ENCODE results near the gene PPP1R16B. TPM values are rescaled to one million over a fixed set of nuclear protein-coding genes. Genes with fewer than 3 reads are reported as not detected.

Gene PPP1R16B
- total and polyA plus RNA-seq, 2 of the 8 experiments (the other 6 are each of a cell fraction or from before 2014, with no cell fraction given): 2.6 to 8.9 TPM

GRCh38 chr20:38787870-38788269 lies 17.6 kb upstream of the PPP1R16B start:
- Histone ChIP-seq H3K4me1 (replicated peaks in 1 of 4; ENCODE audit: control insufficient read depth in 3 of 4, insufficient read depth in 4 of 4, low read length in 3 of 4) (no peaks in the 10 kb centered on the region), H3K79me2 (ENCODE audit: control insufficient read depth in 1 of 2, insufficient read depth in 2 of 2, low read length in 2 of 2) (no peaks in the 10 kb centered on the region), H2AK5ac (ENCODE audit: low read depth, low read length) (no peak overlapping the region), H4K5ac (ENCODE audit: insufficient read length, low read depth, low read length) (no peak overlapping the region), H4K91ac (replicated peaks; ENCODE audit: insufficient read length, low read length) (no peak overlapping the region), H2BK5ac (ENCODE audit: low read depth, low read length) (no peak overlapping the region), H3K14ac (ENCODE audit: insufficient read length) (no peak overlapping the region), H2BK15ac (ENCODE audit: low read length) (peak overlapping the region; percentile 12; the same call in 1 of the 2 replicates), H4K20me1 (replicated peaks in 1 of 2; ENCODE audit: control insufficient read depth in 1 of 2, insufficient read depth in 2 of 2, low read length in 2 of 2) (no peaks in the 10 kb centered on the region), H3K23me2 (ENCODE audit: low read depth, low read length) (no peaks in the 10 kb centered on the region), H2AFZ (ENCODE audit: low read length) (no peak overlapping the region), H2BK20ac (ENCODE audit: low read length) (peak overlapping the region; percentile 77; the same call in 1 of the 2 replicates), H3K9ac (replicated peaks in 1 of 4; ENCODE audit: extremely low read depth in 1 of 4, low read depth in 3 of 4, low read length in 3 of 4) (no peak overlapping the region), H3K23ac (ENCODE audit: insufficient read length) (no peak overlapping the region), H3K9me3 (ENCODE audit: insufficient read depth in 2 of 2, low read depth in 1 of 2, low read length in 1 of 2) (no peaks in the 10 kb centered on the region), H3K27ac (ENCODE audit: low read depth, low read length) (no peak overlapping the region), H3K4me2 (ENCODE audit: insufficient read depth in 1 of 2, low read depth in 2 of 2, low read length in 2 of 2) (no peak overlapping the region), H2BK12ac (ENCODE audit: low read depth, low read length) (peak overlapping the region; percentile 4; the same call in 1 of the 2 replicates), H3K4ac (replicated peaks; ENCODE audit: insufficient read length, low read depth, low read length) (no peak overlapping the region), H3K18ac (ENCODE audit: extremely low read depth, low read length) (no peak overlapping the region), H3K27me3 (replicated peaks in 1 of 4; ENCODE audit: control insufficient read depth in 3 of 4, extremely low read depth in 1 of 4, insufficient read depth in 3 of 4, low read length in 3 of 4) (no peaks in the 10 kb centered on the region), H3K79me1 (ENCODE audit: low read depth, low read length) (no peaks in the 10 kb centered on the region), H4K8ac (ENCODE audit: extremely low read depth, insufficient read depth, low read length) (no peak overlapping the region), H3K36me3 (ENCODE audit: control insufficient read depth in 2 of 4, insufficient read depth in 4 of 4, low read length in 3 of 4) (no peaks in the 10 kb centered on the region), H3K56ac (replicated peaks; ENCODE audit: insufficient read length, low read depth, low read length) (no peak overlapping the region), H2BK120ac (replicated peaks; ENCODE audit: low read depth, low read length) (no peak overlapping the region), H3K4me3 (ENCODE audit: extremely low read depth in 1 of 4, insufficient read depth in 2 of 4, low read depth in 3 of 4, low read length in 4 of 4) (no peak overlapping the region)
- no peak for DNase-seq (ENCODE audit: low read depth in 1 of 2, low spot score in 2 of 2)
- TF ChIP-seq CEBPB (IDR thresholded peaks at IDR 0.05; ENCODE audit: low read depth, low read length) (no peak), SP4 (IDR thresholded peaks at IDR 0.05; ENCODE audit: low read length) (no peak), RAD21 (IDR thresholded peaks at IDR 0.05 in 1 of 2, conservative IDR thresholded peaks at IDR 0.05 in 1 of 2; ENCODE audit: low read depth in 2 of 2, low read length in 2 of 2) (no peak), SIN3A (conservative IDR thresholded peaks at IDR 0.05 in 1 of 2, IDR thresholded peaks at IDR 0.05 in 1 of 2; ENCODE audit: low read depth in 1 of 2, low read length in 2 of 2) (no peak), NANOG (IDR thresholded peaks at IDR 0.05; ENCODE audit: insufficient read depth, low read depth, low read length, poor library complexity, severe bottlenecking) (no peak), BRCA1 (IDR thresholded peaks at IDR 0.05; ENCODE audit: low read depth, low read length) (no peak), CBX5 (IDR thresholded peaks at IDR 0.05; ENCODE audit: low read depth, low read length) (no peak)
- no peak for FAIRE-seq
- 92% methylated on average over 7 of the region's 7 CpGs; no CpG with 5 or more reads in 1 of the 2 experiments for WGBS, 2 experiments (ENCODE audit: extremely low coverage in 1 of 2, insufficient coverage in 1 of 2, insufficient read length in 1 of 2, insufficient replicate concordance in 2 of 2, low coverage in 1 of 2, low lambda C conversion rate in 2 of 2, missing lambda C conversion rate in 1 of 2)
- POLR2A ChIA-PET (ENCODE audit: partially characterized antibody): interaction anchor here (1.0 to 3.6 kb wide), 4 partner anchors 9 to 31 kb away, joined by 3 to 18 read pairs (median 4); partner anchors contain the start of gene PPP1R16B
- CTCF ChIA-PET (ENCODE audit: partially characterized antibody): interaction anchor here (0.9 to 6.7 kb wide), 6 partner anchors 15 to 72 kb away, joined by 3 to 63 read pairs (median 4); partner anchors contain the start of genes ACTR5 and SLC32A1
